Fibroblast of lung (primary cell): ENCODE measurements around the gene WDR27. TPM values are rescaled to one million over a fixed set of nuclear protein-coding genes. Genes with fewer than 3 reads are reported as not detected.

Experiments
- DNase-seq, 2 donors: peaks; one replicate each; pipeline versions ENCODE4 v3.0.0 to v3.0.0-alpha.2; 2010; ENCODE audit warnings: low read depth in 2 of 2
- H2AFZ ChIP-seq: 2 replicates; pipeline ENCODE4 v1.5.1; 2012; ENCODE audit warnings: low read length, control low read depth, inconsistent platforms
- H3K27ac ChIP-seq: 2 replicates; pipeline ENCODE4 v1.5.1; 2011; ENCODE audit warnings: low read length, control low read depth; ENCODE audit not compliant: insufficient read depth
- H3K27me3 ChIP-seq: 2 replicates; pipeline ENCODE4 v1.5.1; 2011; ENCODE audit warnings: mild to moderate bottlenecking, low read length; ENCODE audit not compliant: control insufficient read depth, insufficient read depth
- H3K36me3 ChIP-seq: 2 replicates; pipeline ENCODE4 v1.5.1; 2011; ENCODE audit warnings: low read length; ENCODE audit not compliant: control insufficient read depth, insufficient read depth
- H3K4me1 ChIP-seq: 2 replicates; pipeline ENCODE4 v1.5.1; 2011; ENCODE audit warnings: low read length; ENCODE audit not compliant: control insufficient read depth, insufficient read depth; ENCODE audit errors: extremely low read depth
- H3K4me2 ChIP-seq: 2 replicates; pipeline ENCODE4 v1.5.1; 2011; ENCODE audit warnings: low read length, control low read depth; ENCODE audit not compliant: insufficient read depth; ENCODE audit errors: extremely low read depth
- H3K4me3 ChIP-seq, 4 experiments: fragments of 200-600 bp in 1 of 4; sonication (generic) in 1 of 4; replicated peaks in 1 of 4; 2 replicates each; pipeline ENCODE4 v1.5.1; 2011 to 2016; ENCODE audit warnings: low read length in 4 of 4, low read depth in 3 of 4, mild to moderate bottlenecking in 3 of 4, control low read depth in 2 of 4, inconsistent platforms in 1 of 4, mixed read lengths in 1 of 4; ENCODE audit not compliant: insufficient read depth in 1 of 4; ENCODE audit errors: control extremely low read depth in 1 of 4
- H3K79me2 ChIP-seq: 2 replicates; pipeline ENCODE4 v1.5.1; 2012; ENCODE audit warnings: mild to moderate bottlenecking, low read length, inconsistent platforms; ENCODE audit not compliant: control insufficient read depth, insufficient read depth
- H3K9ac ChIP-seq: 2 replicates; pipeline ENCODE4 v1.5.1; 2011; ENCODE audit warnings: mild to moderate bottlenecking, low read length, control low read depth; ENCODE audit not compliant: insufficient read depth
- H3K9me3 ChIP-seq: 2 replicates; pipeline ENCODE4 v1.5.1; 2012; ENCODE audit warnings: low read depth, low read length; ENCODE audit not compliant: control insufficient read depth, insufficient read depth
- H4K20me1 ChIP-seq: 2 replicates; pipeline ENCODE4 v1.5.1; 2011; ENCODE audit warnings: low read length; ENCODE audit not compliant: control insufficient read depth, insufficient read depth; ENCODE audit errors: extremely low read depth
- EZH2 ChIP-seq: IDR thresholded peaks from 2 replicates; pipeline ENCODE4 v1.5.1; 2012; ENCODE audit warnings: low read length, control low read depth, mild to moderate bottlenecking; ENCODE audit errors: missing control alignments
- polyA plus RNA-seq, 2 donors: library from polyadenylated mRNA; depleted of rRNA in 1 of 2; stranded (reverse) in 1 of 2; unstranded in 1 of 2; fragments of >200 nt; gene quantifications; 2 replicates each; pipeline ENCODE4 v1.2.1, GENCODE V29; 2011 to 2012; ENCODE audit warnings: missing spikeins in 1 of 2
- total RNA-seq: library from RNA; depleted of rRNA; stranded (reverse); fragments of >200 nt; gene quantifications from 2 replicates; pipeline ENCODE4 v1.2.1, GENCODE V29; 2014
- TF ChIP-seq, protein P1 (sequence below), 2 donors: IDR thresholded peaks in 1 of 2; conservative IDR thresholded peaks in 1 of 2; 1 replicate in 1 of 2; 2 replicates in 1 of 2; pipeline ENCODE4 v1.5.1; 2011 to 2012; ENCODE audit warnings: low read length in 2 of 2, control low read depth in 1 of 2, inconsistent platforms in 1 of 2, low read depth in 1 of 2, mild to moderate bottlenecking in 1 of 2

The WDR27 gene
- total and polyA plus RNA-seq, 2 donors (not counting 1 experiment from before 2014, with no cell fraction given): 8.8 to 23.3 TPM

- Histone ChIP-seq H3K79me2 (no peaks in the 10 kb centered on the region), H3K9me3 (no peaks in the 10 kb centered on the region), H3K4me3 (no peak overlapping the region), H3K36me3 (no peaks in the 10 kb centered on the region), H3K27me3 (no peaks in the 10 kb centered on the region), H3K4me1 (peaks cover 7% of the 10 kb centered on the region), H3K9ac (no peak overlapping the region), H3K4me2 (no peak overlapping the region), H2AFZ (peak overlapping the region; percentile 63), H3K27ac (no peak overlapping the region), H4K20me1 (no peaks in the 10 kb centered on the region)
- no peak for DNase-seq
- TF ChIP-seq EZH2: no peak
Measured at GRCh38 chr6:169429001-169429400, 272.8 kb downstream of the WDR27 start.

- Histone ChIP-seq H3K4me3 (no peak overlapping the region), H2AFZ (peak overlapping the region; percentile 63), H3K27ac (no peak overlapping the region), H3K36me3 (no peaks in the 10 kb centered on the region), H3K27me3 (no peaks in the 10 kb centered on the region), H3K9ac (no peak overlapping the region), H3K4me1 (peaks cover 7% of the 10 kb centered on the region), H3K4me2 (no peak overlapping the region), H3K9me3 (no peaks in the 10 kb centered on the region), H4K20me1 (no peaks in the 10 kb centered on the region), H3K79me2 (no peaks in the 10 kb centered on the region)
- TF ChIP-seq, protein P1, sequence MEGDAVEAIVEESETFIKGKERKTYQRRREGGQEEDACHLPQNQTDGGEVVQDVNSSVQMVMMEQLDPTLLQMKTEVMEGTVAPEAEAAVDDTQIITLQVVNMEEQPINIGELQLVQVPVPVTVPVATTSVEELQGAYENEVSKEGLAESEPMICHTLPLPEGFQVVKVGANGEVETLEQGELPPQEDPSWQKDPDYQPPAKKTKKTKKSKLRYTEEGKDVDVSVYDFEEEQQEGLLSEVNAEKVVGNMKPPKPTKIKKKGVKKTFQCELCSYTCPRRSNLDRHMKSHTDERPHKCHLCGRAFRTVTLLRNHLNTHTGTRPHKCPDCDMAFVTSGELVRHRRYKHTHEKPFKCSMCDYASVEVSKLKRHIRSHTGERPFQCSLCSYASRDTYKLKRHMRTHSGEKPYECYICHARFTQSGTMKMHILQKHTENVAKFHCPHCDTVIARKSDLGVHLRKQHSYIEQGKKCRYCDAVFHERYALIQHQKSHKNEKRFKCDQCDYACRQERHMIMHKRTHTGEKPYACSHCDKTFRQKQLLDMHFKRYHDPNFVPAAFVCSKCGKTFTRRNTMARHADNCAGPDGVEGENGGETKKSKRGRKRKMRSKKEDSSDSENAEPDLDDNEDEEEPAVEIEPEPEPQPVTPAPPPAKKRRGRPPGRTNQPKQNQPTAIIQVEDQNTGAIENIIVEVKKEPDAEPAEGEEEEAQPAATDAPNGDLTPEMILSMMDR (conservative IDR thresholded peaks at IDR 0.05 in 1 of 2, IDR thresholded peaks at IDR 0.05 in 1 of 2; ENCODE audit: low read depth in 1 of 2, low read length in 2 of 2): no peak
- TF ChIP-seq EZH2: no peak
- DNase-seq: peak; percentile 13 to 48
Measured at GRCh38 chr6:169428532-169428931, 273.3 kb downstream of the WDR27 start.

DNA sequence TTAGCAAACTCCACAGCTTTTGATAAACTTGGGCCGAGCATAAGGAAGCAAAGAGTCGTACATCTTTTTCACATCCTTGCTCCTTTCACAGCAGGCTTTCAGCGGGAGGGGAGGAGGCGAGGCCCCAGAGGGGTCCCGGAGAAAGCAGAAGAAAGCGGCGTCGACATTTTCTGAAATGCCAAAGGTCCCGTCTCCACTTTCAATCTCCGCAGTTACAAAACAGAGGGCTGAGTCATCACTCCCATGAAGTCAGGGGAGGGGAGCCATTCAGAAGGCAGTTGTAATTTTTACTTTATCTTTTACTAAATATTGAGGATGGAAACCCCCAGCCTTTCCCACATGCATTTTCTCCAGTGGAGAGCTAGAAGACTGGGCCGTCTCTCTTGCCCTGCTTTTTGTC, 274.0 kb downstream of the WDR27 start:
- no peaks in the 10 kb centered on the region for H3K9me3 ChIP-seq
- no peak overlapping the region for H3K9ac ChIP-seq
- H3K27me3 ChIP-seq: no peaks in the 10 kb centered on the region
- peak overlapping the region; percentile 73 for H3K27ac ChIP-seq
- peak; percentile 76 to 84 for DNase-seq
- H3K4me2 ChIP-seq: peak overlapping the region; percentile 83
- no peak for TF ChIP-seq EZH2
- TF ChIP-seq, protein P1 (conservative IDR thresholded peaks at IDR 0.05 in 1 of 2, IDR thresholded peaks at IDR 0.05 in 1 of 2; ENCODE audit: low read depth in 1 of 2, low read length in 2 of 2): no peak
- peak overlapping the region; percentile 56 for H2AFZ ChIP-seq
- no peaks in the 10 kb centered on the region for H3K36me3 ChIP-seq
- H3K4me1 ChIP-seq: peaks cover 7% of the 10 kb centered on the region
- no peaks in the 10 kb centered on the region for H4K20me1 ChIP-seq
- peak overlapping the region in 2 of 4 experiments; percentile 0 to 24 for H3K4me3 ChIP-seq
- no peaks in the 10 kb centered on the region for H3K79me2 ChIP-seq
